Transverse colon (tissue), 4 donors: ENCODE results near the gene ATP2B1.

Experiments
- POLR2AphosphoS5 ChIP-seq, 3 donors: sonication (generic); formaldehyde crosslinking; IDR thresholded peaks; one replicate each; pipeline ENCODE4 v1.6.1; 2016; ENCODE audit warnings: antibody characterized with exemption in 3 of 3
- TF ChIP-seq, protein P1 (sequence below), 5 experiments: fragments of 200-600 bp in 3 of 5; fragments of 450-650 bp in 2 of 5; sonication (generic) in 3 of 5; IDR thresholded peaks; 1 replicate in 2 of 5; 2 replicates in 3 of 5; pipeline ENCODE4 v1.5.1; 2016 to 2017; ENCODE audit warnings: antibody characterized with exemption in 5 of 5, inconsistent platforms in 3 of 5, mild to moderate bottlenecking in 2 of 5, moderate library complexity in 1 of 5

DNA sequence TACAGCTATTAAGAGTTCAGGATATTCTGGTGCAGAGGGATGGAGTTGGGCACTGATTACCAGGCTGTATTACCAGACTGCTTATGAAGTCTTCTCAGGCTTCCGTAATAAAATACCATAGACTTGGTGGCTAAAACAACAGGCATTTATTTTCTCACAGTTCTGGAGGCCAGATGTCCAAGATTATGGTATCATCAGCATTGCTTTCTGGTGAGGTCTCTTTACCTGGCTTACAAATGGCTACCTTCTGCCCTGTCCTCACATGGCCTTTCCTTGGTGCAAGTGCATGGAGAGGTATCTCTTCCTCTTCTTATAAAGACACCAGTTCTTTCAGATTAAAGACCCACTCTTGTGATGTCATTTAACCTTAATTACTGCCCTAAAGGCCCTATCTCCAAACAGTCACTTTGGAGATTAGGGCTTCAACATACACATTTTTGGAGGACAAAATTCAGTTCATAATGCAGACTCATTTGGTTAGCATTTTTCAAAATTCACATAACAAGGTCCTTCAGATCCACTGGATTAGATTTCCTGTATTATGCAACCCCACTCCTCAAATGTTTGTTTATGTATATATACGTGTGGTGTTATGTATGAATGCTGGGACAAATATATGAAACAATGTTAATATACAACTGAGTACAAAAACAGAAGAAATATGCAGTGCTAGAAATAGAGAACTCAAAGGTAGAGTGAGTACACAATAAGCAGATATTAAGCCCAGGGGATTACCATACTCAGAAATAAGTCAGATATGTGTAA, 9.3 kb upstream of the ATP2B1 start:
- TF ChIP-seq, protein P1, sequence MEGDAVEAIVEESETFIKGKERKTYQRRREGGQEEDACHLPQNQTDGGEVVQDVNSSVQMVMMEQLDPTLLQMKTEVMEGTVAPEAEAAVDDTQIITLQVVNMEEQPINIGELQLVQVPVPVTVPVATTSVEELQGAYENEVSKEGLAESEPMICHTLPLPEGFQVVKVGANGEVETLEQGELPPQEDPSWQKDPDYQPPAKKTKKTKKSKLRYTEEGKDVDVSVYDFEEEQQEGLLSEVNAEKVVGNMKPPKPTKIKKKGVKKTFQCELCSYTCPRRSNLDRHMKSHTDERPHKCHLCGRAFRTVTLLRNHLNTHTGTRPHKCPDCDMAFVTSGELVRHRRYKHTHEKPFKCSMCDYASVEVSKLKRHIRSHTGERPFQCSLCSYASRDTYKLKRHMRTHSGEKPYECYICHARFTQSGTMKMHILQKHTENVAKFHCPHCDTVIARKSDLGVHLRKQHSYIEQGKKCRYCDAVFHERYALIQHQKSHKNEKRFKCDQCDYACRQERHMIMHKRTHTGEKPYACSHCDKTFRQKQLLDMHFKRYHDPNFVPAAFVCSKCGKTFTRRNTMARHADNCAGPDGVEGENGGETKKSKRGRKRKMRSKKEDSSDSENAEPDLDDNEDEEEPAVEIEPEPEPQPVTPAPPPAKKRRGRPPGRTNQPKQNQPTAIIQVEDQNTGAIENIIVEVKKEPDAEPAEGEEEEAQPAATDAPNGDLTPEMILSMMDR (IDR thresholded peaks at IDR 0.05): no peak
- TF ChIP-seq POLR2AphosphoS5 (IDR thresholded peaks at IDR 0.05): no peak
